GOT3 (cell line): ENCODE data around the gene ZGLP1.

Experiments used
- DNase-seq: peaks from one replicate; lab custom pipeline; 2025; ENCODE audit warnings: mixed read lengths; lab: John Stamatoyannopoulos, UW

The ZGLP1 gene

GRCh38 chr19:10327793-10328192, 18.2 kb upstream of the ZGLP1 start:
- no peak for DNase-seq

- no peak for DNase-seq
Observed at GRCh38 chr19:10325732-10326131, 16.1 kb upstream of the ZGLP1 start.

- DNase-seq, result no peak
Observed at GRCh38 chr19:10321874-10322835, 12.5 kb upstream of the ZGLP1 start.

GRCh38 chr19:10321417-10321797, 11.8 kb upstream of the ZGLP1 start:
- no peak for DNase-seq

GRCh38 chr19:10320602-10321416, 11.2 kb upstream of the ZGLP1 start:
- DNase-seq, result no peak

- no peak for DNase-seq
Observed at GRCh38 chr19:10318807-10319682, 9.4 kb upstream of the ZGLP1 start.

GRCh38 chr19:10317857-10318462, 8.3 kb upstream of the ZGLP1 start:
- DNase-seq, result no peak

GRCh38 chr19:10317045-10317856, 7.6 kb upstream of the ZGLP1 start:
- no peak for DNase-seq

GRCh38 chr19:10316229-10317044, 6.8 kb upstream of the ZGLP1 start:
- DNase-seq, result no peak

- DNase-seq, result peak; percentile 44
Observed at GRCh38 chr19:10315335-10316214, 6.0 kb upstream of the ZGLP1 start, which contains the start of gene FDX2. FDX2 (minus strand) TSS chr19:10316015; CDS start chr19:10315996, 19 bp downstream.

GRCh38 chr19:10306327-10306726, 3.3 kb downstream of the ZGLP1 start:
- no peak for DNase-seq

- DNase-seq, result no peak
Observed at GRCh38 chr19:10305139-10305806, 4.3 kb downstream of the ZGLP1 start.

GRCh38 chr19:10299545-10300458, 9.8 kb downstream of the ZGLP1 start:
- DNase-seq, result no peak

GRCh38 chr19:10295847-10296591, 13.6 kb downstream of the ZGLP1 start:
- DNase-seq, result no peak

GRCh38 chr19:10295305-10295846, 14.2 kb downstream of the ZGLP1 start:
- no peak for DNase-seq

- DNase-seq, result no peak
Observed at GRCh38 chr19:10294368-10294697, 15.3 kb downstream of the ZGLP1 start.
